HL-60/S4 (cell line): ENCODE data around the gene NPC1L1.

ENCODE experiments used
- in situ Hi-C: fragments of 300-500 bp; cut with MboI; formaldehyde crosslinking; loops from 2 replicates; pipeline ENCODE4 v1.14.3; 2022; ENCODE audit warnings: low sequenced_read_pairs

Gene NPC1L1

DNA sequence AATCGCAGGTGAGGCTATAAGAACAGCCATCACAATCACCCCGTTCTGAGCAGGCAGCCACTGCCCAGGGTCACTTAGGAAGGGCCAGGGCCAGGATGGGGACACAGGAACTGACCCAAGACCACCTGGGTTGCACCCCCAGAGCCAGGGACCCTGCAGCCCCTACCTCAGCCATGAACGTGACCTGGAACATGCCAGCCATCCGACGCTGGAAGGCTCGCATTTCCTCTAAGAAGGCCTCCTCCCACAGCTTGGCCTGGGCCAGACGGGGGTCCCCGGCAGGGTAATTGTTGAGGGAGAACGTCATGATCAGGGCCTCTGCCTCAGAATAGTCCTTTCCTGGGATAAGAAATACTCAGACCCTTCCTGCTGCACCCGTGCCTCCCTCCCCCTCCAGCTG, 5.0 kb downstream of the NPC1L1 start:
- in situ Hi-C loops, result no loop called here

DNA sequence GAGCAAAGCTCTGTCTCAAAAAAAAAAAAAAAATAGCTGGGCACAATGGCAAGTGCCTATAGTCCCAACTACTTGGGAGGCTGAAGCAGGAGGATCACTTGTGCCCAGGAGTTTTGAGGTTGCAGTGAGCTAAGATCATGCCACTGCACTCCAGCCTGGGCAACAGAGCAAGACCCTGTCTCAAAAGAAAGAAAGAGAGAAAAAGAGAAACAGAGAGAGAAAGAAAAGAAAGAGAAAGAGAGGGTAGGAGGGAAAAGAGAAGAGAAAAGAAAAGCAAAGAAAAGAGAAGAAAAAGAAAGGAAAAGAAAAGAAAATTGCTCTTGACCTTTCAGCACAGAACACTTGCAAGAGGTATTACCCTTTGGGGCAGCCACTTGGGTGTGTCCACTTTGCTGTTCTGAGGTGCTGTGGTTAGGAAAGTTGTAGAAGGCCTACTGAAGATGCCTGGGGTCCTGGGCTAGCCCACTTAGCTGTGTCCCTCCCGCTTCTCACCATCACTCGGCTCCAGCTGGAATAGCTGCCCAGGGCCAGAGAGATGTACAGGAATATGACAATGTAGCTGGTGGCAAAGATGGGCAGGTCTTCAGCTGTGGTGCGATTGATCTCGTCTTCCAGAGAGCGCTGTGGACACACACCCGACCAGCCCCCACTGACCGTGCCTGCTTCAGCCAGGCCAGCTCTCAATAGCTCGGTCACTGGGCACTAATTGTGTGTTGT, 5.6 kb downstream of the NPC1L1 start:
- in situ Hi-C loops, result no loop called here

DNA sequence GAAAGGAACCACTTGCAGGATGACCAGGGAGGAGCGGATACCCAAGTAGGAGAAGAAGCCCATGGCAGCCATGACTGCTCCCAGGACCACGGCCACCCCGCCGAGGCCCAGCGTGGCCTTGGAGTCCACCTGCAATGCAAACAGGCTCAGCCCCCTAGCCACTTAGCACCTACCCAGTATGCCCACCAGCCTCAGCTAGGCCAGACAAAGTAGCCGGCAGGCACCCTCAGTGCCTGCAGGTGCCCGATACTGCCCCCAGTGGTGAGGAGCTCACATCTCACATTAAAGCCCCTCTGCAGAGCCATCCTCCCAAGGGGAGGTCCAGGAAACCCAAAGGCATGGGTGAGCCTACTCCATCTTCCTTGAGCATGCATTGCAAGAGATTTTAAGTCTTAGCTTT, 6.6 kb downstream of the NPC1L1 start:
- in situ Hi-C loops, result no loop called here

DNA sequence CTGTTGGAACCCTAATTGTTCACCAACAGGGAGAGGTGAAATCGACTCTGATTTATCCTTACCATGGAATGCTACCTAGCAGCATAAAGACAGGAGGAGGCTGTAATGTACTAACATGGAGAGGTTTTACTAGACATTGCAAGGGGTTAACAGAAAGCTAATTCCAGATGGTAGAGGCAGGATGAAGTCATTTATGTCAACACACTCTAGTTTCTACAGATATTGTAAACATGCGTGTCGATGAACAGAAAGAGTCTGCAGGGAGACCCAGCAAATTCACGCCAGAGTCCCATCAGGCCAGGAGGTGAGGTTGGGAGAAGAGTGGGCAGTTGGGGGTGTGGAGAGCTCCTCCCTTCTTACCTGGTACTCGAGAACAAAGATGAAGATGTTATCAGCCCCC, 7.0 kb downstream of the NPC1L1 start:
- in situ Hi-C loops, result no loop called here

DNA sequence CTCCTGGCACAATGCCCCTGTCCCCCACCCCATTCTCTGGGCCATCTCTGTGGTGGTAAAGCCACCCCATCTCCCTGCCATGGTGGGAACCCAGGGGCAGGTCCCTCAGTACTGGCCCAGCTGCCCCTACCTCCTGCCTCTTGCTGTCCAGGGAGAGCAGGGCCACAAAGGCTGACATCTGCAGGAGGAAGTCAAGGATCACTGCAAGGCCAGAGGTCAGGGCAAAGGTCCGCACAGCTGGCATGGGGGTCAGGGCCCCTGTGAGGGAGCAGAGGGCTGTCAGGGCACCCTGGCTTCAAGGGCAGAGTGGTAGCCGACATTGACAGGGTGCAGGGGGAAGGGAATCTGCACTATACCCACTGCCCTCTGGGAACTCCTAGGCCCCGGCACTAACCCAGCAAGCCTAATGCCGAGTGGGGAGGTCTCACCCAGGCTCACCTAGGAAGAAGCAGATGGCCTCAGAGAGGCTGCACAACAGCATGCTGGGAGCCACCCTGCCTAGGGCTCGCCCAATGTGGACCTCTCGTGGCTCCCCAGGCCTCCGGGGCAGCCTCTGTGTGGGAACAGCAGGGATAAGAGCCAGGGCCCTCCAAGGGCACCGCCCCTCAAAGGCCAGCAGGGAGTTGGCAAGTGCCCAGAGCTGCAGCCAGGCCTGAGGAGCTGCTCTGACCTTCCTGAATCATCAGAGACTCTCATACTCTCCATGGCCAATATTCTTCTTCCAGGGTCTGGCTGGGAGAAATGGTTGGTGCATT, 7.7 kb downstream of the NPC1L1 start:
- in situ Hi-C loops, result no loop called here

DNA sequence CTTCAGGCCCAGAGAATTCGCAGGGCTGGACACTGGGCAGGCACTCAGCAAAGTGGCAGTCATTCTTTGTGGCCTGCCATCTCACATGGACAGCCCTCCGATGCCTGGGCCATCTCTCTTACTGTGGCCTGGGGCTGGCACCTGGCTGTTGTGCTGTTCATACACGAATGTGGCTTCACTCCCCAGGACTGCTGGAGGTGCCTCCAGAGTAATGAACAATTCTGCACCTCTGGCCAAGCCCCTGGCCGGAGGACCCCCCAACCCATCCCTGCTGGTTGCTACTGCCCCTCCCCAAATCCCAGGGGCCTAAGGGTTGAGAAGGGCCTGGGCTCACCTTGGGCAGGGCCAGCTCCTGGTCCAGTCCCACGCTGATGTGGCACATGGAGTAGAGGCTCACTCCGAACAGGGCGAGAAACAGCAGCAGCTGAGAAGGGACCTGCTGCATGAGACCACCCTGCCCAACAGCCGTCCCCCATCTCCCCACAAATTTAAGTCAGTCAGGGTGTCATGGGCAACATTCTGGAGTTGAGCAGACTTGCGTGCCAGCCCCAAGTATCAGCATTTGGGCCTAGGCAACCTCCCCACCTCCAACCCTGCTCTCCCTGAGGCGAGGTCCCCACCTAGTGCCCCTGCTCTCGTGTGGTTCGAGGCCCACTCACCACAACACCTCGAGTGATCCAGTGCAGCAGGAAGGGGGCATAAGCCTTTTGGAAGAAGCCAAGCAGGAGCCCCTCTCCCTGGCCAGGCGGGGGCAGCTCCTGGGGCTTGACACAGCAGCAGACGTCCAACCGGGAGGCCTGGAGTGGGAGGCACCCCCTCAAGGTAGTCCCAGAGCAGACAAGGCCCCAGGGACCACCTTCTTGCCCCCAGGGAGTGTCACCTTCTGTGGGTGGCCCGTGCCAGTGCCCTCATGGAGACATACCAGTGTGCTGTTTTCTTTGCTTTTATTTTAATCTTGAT, 9.4 kb downstream of the NPC1L1 start:
- in situ Hi-C loops, result no loop called here

DNA sequence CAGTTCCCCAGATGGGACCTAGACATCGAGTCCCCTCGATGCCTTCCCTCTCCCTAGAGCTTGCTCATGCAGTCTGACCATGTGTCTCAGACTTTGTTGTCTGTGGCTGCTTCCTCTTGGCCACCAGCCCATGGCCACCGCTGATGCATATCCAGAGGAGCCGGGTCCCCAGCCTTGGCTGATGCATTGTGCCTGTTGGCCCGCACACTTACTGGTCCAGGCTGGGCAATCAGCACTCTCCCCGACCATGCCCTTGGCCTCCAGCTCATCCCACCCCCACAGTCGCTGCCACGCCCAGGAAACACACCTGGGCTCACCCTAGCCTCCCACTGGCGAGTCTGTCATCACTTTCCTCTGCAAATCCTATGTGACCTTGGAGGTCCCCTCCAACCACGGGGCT, 10.1 kb downstream of the NPC1L1 start:
- in situ Hi-C loops, result no loop called here

DNA sequence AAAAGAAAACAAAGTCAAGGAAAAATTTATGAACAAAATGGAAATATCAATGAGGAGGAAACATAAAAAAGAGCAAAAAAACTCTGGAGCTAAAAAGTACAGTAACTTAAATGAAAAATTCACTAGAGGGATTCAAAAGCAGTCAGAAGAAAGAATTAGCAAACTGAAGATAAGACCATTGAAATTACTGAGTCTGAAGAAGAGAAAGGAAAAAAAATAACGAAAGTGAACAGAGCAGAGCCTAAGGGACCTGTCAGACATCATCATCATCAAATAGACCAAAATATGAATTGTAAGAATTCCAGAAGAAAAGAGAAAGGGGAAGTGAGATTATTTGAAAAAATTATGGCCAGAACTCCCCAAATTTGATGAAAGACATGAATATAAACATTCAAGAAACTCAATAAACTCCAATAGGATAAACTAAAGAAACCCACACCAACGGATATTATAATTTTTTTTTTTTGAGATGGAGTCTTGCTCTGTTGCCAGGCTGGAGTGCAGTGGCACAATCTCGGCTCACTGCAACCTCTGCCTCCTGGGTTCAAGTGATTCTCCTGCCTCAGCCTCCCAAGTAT, 16.2 kb downstream of the NPC1L1 start:
- in situ Hi-C loops, result no loop called here

DNA sequence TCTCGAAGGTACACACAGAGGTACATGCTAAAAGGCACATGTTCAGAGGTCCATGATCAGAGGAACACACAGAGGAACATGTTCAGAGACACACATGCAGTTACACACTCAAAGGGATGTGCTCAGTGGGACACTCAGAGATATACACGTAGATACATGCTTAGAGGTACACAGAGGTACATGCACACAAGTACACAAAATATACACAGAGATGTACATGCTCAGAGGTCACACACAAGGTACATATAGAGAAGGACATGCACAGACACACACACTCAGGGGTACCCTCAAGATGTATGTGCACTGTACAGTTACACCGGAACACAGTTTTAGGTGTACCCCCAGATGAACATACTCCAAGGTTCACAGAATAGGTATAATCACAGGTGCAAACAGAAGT, 18.8 kb downstream of the NPC1L1 start:
- in situ Hi-C loops, result no loop called here

DNA sequence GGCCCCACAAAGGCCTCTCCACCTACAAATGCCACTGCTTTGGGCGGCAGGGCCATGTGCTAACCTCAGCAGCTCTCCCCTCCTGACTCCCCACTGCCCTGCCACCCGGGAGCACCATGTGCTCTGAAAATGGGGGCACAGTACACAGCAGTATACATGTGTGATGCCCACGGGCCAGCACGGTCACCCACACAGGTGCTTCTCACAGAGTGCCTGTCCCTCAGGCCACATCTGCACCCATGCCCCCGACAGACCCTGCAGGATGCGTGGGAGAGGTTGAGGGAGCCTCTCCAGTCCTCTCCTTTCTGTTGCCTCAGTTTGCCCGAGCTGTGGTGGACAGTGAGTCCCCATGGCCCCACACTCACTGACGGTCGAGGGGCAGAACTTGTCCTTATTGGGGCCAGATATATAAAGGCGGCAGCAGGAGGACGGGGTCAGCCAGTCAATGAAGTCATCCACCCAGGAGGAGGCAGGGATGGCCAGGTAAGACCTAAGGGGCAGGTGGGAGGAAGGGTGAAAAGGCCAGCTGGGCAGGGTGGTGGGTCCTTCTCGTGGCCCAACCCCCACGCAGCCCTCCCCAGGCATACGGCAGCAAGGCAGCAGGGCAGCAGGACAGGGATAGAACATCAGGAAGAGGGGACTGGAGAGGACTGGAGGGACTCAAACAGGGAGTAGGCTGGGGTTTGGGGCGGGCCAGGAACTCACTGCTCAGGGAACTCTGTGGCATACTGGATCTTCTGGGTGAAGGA, 19.6 kb downstream of the NPC1L1 start:
- in situ Hi-C loops, result no loop called here

DNA sequence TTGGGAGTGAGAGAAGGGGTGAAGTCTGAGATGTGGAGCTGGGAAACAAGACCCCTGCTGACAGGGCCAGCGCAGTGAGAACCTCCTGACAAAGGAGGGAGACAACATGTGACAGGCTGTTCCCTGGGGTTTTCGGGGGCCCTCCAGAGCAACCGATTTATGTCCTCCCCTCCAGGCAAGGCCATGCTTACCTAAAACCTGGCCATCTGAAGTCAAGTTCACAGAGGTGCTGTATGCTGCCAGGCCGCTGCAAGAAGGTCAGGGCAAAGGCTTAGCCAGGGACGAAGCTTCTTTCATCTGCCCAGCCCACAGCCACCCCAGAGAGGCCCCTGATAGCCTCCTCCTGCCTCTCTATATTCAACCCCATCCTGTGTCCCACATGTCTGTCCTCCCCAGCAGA, 20.6 kb downstream of the NPC1L1 start:
- in situ Hi-C loops, result no loop called here

DNA sequence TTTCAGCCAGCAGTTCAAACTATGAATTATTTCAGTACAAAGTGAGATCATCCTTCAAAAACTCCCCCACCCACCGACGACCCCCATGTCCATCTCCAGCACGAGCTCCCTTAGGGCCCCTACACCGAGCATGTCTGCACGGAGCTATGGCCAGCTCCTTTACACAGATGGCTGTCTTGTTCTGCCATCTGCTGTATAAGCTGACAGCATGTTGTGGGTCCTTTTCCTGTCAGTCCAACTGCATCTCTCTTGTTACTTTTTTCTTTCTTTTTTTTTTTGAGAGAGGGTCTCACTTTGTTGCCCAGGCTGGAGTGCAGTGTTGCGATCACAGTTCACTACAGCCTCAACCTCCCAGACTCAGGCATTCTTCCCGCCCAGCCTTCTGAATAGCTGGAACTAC, 21.6 kb downstream of the NPC1L1 start:
- in situ Hi-C loops, result no loop called here

DNA sequence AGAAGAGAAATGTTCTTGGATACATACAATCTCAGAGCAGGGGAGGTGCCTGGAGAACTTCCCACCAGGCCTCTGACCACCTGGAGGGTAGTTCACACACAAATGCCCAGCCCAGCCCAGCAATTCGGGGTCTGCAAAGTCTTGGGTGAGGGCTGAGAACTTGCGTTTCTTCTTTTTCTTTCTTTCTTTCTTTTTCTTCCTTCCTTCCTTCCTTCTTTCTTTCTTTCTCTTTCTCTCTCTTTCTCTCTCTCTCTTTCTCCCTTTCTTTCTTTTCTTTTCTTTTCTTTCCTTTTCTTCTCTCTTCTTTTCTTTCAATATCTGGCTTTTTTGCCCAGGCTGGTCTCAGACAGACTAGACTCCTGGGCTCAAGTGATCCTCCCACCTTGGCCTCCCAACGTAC, 22.4 kb downstream of the NPC1L1 start:
- in situ Hi-C loops, result no loop called here

DNA sequence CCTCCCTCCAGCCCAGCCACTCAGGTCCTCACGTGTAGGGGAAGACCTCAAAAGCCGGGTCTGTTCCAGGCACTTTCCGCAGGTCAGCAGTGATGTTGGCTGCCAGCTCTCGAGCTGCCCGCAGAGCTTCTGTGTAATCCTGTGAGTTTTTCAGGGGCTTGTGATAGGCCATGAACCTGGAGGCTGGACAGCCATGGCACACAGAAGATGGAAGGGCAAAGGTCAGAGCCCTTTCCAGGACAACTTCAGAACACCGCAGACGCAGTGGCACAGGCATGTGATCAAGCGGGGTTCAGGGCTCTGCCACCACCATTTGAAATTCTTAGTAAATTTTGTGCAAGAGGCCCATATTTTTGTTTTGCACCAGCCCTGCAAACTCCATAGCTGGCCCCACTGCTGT, 24.0 kb downstream of the NPC1L1 start:
- in situ Hi-C loops, result no loop called here

DNA sequence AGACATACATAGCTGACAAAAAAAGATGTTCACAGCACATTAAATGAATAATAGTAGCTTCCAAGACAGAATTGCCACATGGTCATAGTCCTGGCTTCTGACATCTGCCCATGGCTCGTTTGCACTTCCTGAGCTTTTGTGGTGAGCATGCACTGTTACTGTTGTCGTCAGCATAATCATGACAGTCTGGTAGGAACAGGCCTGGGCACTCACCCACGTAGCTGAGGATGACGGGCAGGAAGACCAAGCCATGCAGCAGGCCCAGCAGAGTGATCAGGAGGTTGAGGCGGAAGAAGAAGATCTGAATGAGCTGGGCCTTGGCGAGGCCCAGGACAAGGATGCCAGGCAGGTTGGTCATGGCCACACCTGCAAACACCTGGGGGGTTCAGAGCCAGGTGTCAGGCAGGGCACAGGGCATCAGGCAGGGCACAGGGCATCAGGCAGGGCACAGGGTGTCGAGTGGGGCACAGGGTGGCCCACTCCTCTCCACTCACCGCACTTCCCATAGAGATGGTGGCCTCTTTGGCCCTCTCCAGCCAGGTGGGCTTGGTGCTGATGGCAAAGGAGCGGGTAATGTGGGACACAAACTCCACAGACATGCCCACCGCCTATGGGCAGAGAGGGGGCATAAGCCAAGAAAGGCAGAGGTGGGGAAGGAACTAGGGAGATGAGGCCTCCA, 25.4 kb downstream of the NPC1L1 start:
- in situ Hi-C loops, result no loop called here

DNA sequence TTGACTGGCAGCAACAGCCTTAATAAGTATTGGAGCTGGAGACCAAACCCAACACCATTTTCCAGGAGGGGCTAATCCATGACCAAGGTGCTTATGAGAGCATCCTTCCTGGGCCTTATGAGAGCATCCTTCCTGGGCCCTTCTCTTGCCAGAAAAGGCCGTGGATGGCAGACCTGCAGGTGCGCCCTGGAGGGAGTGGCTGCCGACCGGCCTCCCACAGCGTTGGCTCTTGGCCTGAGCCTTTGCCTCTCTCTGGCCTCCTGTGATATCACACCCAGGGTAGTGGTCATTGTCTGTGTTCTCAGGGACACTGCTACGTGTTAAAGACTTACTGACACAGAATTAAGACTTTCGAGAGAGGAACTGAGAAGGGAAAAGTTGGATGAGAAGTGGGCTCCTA, 28.4 kb downstream of the NPC1L1 start:
- in situ Hi-C loops, result no loop called here

DNA sequence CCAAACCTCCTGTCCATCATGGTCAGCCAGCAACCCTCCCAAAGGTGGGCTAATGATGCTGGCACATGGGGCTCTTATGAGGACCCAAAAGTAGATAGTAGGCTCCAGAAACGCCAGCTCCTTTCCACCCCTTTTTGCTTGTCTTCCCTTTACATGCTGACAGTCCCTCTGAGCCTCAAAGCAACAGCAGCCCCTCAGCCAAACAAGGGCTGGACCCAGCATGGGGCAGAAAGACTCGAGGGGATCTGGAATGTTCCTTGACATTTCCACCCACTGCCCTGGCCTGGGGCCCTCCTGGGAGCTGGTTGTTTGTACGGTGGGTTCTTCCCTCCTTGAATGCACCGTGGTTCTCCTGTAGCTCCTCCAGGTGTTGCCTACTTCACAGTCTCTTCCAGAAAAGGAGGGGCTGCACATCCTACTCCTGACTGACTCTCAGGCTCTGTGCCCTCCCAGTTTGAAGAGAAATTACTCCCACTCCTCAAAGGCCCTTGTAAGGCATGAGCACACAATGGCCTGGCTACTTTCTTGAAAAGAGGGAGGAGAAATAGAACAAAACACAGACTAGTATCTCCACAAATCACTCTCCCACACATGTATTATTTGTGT, 29.2 kb downstream of the NPC1L1 start:
- in situ Hi-C loops, result no loop called here

DNA sequence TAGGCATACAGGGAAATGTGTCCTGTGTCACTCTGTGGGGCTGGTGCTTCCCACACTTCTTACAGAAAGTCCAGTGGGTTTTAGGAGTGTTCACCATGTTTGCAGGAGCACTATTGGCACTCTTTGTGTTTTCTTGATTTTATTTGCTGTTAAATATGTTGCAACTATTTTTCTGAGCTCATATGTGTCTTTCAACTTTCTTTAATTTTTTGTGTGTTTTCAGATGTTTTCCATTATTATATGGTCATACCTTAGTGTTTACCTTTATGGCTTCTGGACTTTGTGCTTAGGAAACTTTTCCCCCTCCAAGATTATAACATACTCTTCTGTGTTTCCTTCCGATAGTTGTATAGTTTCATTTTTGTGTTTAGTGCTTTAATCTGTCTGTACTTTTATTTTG, 29.9 kb downstream of the NPC1L1 start:
- in situ Hi-C loops, result no loop called here

DNA sequence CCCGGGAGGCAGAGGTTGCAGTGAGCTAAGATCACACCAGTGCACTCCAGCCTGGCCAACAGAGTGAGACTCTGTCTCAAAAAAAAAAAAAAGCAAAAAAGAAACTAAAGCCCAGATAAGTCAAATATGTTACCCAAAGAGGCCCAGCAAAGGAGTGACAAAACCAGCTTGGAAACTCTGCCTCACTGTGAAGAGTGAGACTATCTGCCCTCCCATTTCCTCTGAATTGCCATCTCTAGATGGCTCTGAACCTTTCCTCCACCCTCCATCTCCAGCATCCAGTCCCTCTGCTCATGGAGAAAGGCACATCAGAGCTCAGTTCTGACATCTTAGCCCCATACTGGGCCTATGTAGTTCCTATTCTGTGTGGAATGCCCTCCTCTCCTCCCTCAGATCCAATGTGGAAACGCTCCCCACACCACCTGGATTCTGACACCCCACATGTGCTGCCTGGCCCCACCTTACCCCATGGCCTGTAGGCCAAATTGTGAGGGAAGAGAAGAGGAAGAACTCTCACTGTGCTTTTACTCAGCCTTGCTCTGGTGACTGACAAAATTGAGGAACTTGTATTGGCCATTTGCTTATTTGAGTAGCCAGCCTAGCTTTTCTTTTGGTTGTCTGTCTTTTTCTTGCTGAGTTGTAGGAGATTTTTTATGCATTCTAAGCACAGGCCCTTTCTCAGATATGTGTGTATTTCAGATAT, 32.7 kb downstream of the NPC1L1 start:
- in situ Hi-C loops, result no loop called here
